Measurements from ENCODE around the gene VPS13D.

VPS13D gene

GRCh38 chr1:12527564-12527963 is 297.7 kb downstream of the VPS13D start:
- ChIA-PET CTCF (no interaction called here), POLR2A (no interaction called here)
- no peak for DNase-seq (ENCODE audit: extremely low spot score)
- TF ChIP-seq L3MBTL2 (conservative IDR thresholded peaks at IDR 0.05) (no peak), ZNF384 (IDR thresholded peaks at IDR 0.05) (no peak), CTBP1 (IDR thresholded peaks at IDR 0.05; ENCODE audit: borderline replicate concordance) (no peak), ARNT (IDR thresholded peaks at IDR 0.05) (no peak), PKNOX1 (IDR thresholded peaks at IDR 0.05) (no peak), SUZ12 (IDR thresholded peaks at IDR 0.05) (no peak), LEF1 (IDR thresholded peaks at IDR 0.05; ENCODE audit: borderline replicate concordance) (no peak), FOXM1 (IDR thresholded peaks at IDR 0.05; ENCODE audit: borderline replicate concordance) (no peak), FOXA1 (IDR thresholded peaks at IDR 0.05) (no peak), FOXK2 (IDR thresholded peaks at IDR 0.05) (no peak), HDGF (IDR thresholded peaks at IDR 0.05; ENCODE audit: borderline replicate concordance) (no peak)

- no peak for DNase-seq (ENCODE audit: extremely low spot score)
Measured at GRCh38 chr1:12528021-12528852, 298.4 kb downstream of the VPS13D start.

GRCh38 chr1:12529640-12530174 is 299.9 kb downstream of the VPS13D start:
- TF ChIP-seq LEF1 (IDR thresholded peaks at IDR 0.05; ENCODE audit: borderline replicate concordance), result no peak
- TF ChIP-seq ARNT (IDR thresholded peaks at IDR 0.05), result no peak
- TF ChIP-seq ZNF384 (IDR thresholded peaks at IDR 0.05), result no peak
- TF ChIP-seq CTBP1 (IDR thresholded peaks at IDR 0.05; ENCODE audit: borderline replicate concordance), result no peak
- no peak for TF ChIP-seq NFRKB (IDR thresholded peaks at IDR 0.05)
- no peak for TF ChIP-seq TARDBP (IDR thresholded peaks at IDR 0.05)
- no peak for TF ChIP-seq L3MBTL2 (conservative IDR thresholded peaks at IDR 0.05)
- no peak for TF ChIP-seq BHLHE40 (IDR thresholded peaks at IDR 0.05; ENCODE audit: borderline replicate concordance)
- CTCF ChIA-PET, result no interaction called here
- POLR2A ChIA-PET, result no interaction called here
- no peak for DNase-seq (ENCODE audit: extremely low spot score)

More at GRCh38 chr1:12528021-12528852, 298.4 kb downstream of the VPS13D start:
- ChIA-PET CTCF (no interaction called here), POLR2A (interaction anchor here (1.0 kb wide), 1 partner anchor 12 kb away, joined by 4 read pairs; no protein-coding TSS in a partner anchor)
- TF ChIP-seq CTBP1 (IDR thresholded peaks at IDR 0.05; ENCODE audit: borderline replicate concordance), result no peak
- TF ChIP-seq BHLHE40 (IDR thresholded peaks at IDR 0.05; ENCODE audit: borderline replicate concordance), result no peak
- TF ChIP-seq FOXA1 (IDR thresholded peaks at IDR 0.05), result no peak
- no peak for TF ChIP-seq ELF4 (IDR thresholded peaks at IDR 0.05)
- no peak for TF ChIP-seq SP1 (IDR thresholded peaks at IDR 0.05)
- TF ChIP-seq FOXM1 (IDR thresholded peaks at IDR 0.05; ENCODE audit: borderline replicate concordance), result no peak
- no peak for TF ChIP-seq TARDBP (IDR thresholded peaks at IDR 0.05)
- no peak for TF ChIP-seq LEF1 (IDR thresholded peaks at IDR 0.05; ENCODE audit: borderline replicate concordance)
- no peak for TF ChIP-seq NFRKB (IDR thresholded peaks at IDR 0.05)
- TF ChIP-seq HDGF (IDR thresholded peaks at IDR 0.05; ENCODE audit: borderline replicate concordance), result no peak
- TF ChIP-seq FOXK2 (IDR thresholded peaks at IDR 0.05), result no peak
- no peak for TF ChIP-seq PKNOX1 (IDR thresholded peaks at IDR 0.05)
- TF ChIP-seq ARNT (IDR thresholded peaks at IDR 0.05), result no peak
- TF ChIP-seq SUZ12 (IDR thresholded peaks at IDR 0.05), result no peak
- no peak for TF ChIP-seq ZNF384 (IDR thresholded peaks at IDR 0.05)

GRCh38 chr1:12530462-12531178 is 300.8 kb downstream of the VPS13D start:
- ChIA-PET CTCF (no interaction called here), POLR2A (no interaction called here)

GRCh38 chr1:12531179-12531499 is 301.3 kb downstream of the VPS13D start:
- POLR2A ChIA-PET, result no interaction called here
- TF ChIP-seq FOXK2 (IDR thresholded peaks at IDR 0.05) (no peak), PKNOX1 (IDR thresholded peaks at IDR 0.05) (no peak), ZNF384 (IDR thresholded peaks at IDR 0.05) (no peak), NFRKB (IDR thresholded peaks at IDR 0.05) (no peak)
- CTCF ChIA-PET, result no interaction called here
- no peak for DNase-seq (ENCODE audit: extremely low spot score)

More at GRCh38 chr1:12530462-12531178, 300.8 kb downstream of the VPS13D start:
- TF ChIP-seq L3MBTL2 (conservative IDR thresholded peaks at IDR 0.05) (no peak), HDGF (IDR thresholded peaks at IDR 0.05; ENCODE audit: borderline replicate concordance) (no peak)
- no peak for DNase-seq (ENCODE audit: extremely low spot score)
